Caco-2 (cell line): ENCODE data around the gene NOL12. TPM values are rescaled to one million over a fixed set of nuclear protein-coding genes. Genes with fewer than 3 reads are reported as not detected.

Experiments
- BruUV-seq: library from RNA; stranded (reverse); fragments of 400-500 nt; replicated peaks from 2 replicates; lab custom pipeline; 2021; lab: Mats Ljungman, UMichigan
- CTCF ChIA-PET: fragments of 300-600 bp; sonication (Branson Sonifier 250); formaldehyde crosslinking; loops from one replicate; lab custom pipeline; 2022; ENCODE audit warnings: antibody characterized with exemption; lab: Charles Lee
- POLR2A ChIA-PET: fragments of 300-600 bp; sonication (Branson Sonifier 250); formaldehyde crosslinking; loops from one replicate; lab custom pipeline; 2022; ENCODE audit warnings: antibody characterized with exemption; lab: Charles Lee
- DNase-seq, 2 experiments: peaks; one replicate each; pipeline versions ENCODE4 v3.0.0 to v3.0.0-alpha.2; 2020 to 2022
- H3K27me3 ChIP-seq: replicated peaks from 2 replicates; pipeline ENCODE4 v1.6.0; 2011; ENCODE audit warnings: low read length; ENCODE audit not compliant: control insufficient read depth, insufficient read depth
- H3K36me3 ChIP-seq: 2 replicates; pipeline ENCODE4 v1.5.1; 2011; ENCODE audit warnings: low read length; ENCODE audit not compliant: control insufficient read depth, insufficient read depth
- H3K4me1 ChIP-seq: fragments of 250-450 bp; sonication (Bioruptor Pico); 2 replicates; pipeline ENCODE4 v1.5.1; 2020; ENCODE audit warnings: mild to moderate bottlenecking
- H3K4me3 ChIP-seq: 2 replicates; pipeline ENCODE4 v1.5.1; 2011; ENCODE audit warnings: low read depth, mild to moderate bottlenecking, control low read depth, low read length
- H3K9me3 ChIP-seq: fragments of 250-450 bp; sonication (Bioruptor Pico); 2 replicates; pipeline ENCODE4 v1.5.1; 2020; ENCODE audit warnings: mild to moderate bottlenecking, moderate library complexity
- H3K27ac Mint-ChIP-seq: one replicate; pipeline ENCODE4 v1.8.0; 2022; ENCODE audit warnings: mixed read lengths; ENCODE audit not compliant: unreplicated experiment
- H3K27me3 Mint-ChIP-seq: one replicate; pipeline ENCODE4 v1.8.0; 2022; ENCODE audit warnings: mixed read lengths; ENCODE audit not compliant: insufficient read depth, unreplicated experiment
- H3K36me3 Mint-ChIP-seq: one replicate; pipeline ENCODE4 v1.8.0; 2022; ENCODE audit warnings: mild to moderate bottlenecking, mixed read lengths; ENCODE audit not compliant: insufficient read depth, unreplicated experiment
- H3K4me1 Mint-ChIP-seq: one replicate; pipeline ENCODE4 v1.8.0; 2022; ENCODE audit warnings: low read depth, mixed read lengths; ENCODE audit not compliant: unreplicated experiment
- H3K4me3 Mint-ChIP-seq: one replicate; pipeline ENCODE4 v1.8.0; 2022; ENCODE audit warnings: mild to moderate bottlenecking, moderate library complexity, mixed read lengths; ENCODE audit not compliant: unreplicated experiment
- H3K9me3 Mint-ChIP-seq: one replicate; pipeline ENCODE4 v1.8.0; 2022; ENCODE audit warnings: mixed read lengths; ENCODE audit not compliant: unreplicated experiment
- CTCF ChIP-seq, 2 experiments: fragments of 200-600 bp in 1 of 2; IDR thresholded peaks; 1 replicate in 1 of 2; 2 replicates in 1 of 2; pipeline versions ENCODE4 v1.5.1 to v1.8.0; 2011 to 2022; ENCODE audit warnings: antibody characterized with exemption in 1 of 2, control low read depth in 1 of 2, inconsistent platforms in 1 of 2, low read depth in 1 of 2, low read length in 1 of 2, mild to moderate bottlenecking in 1 of 2, moderate library complexity in 1 of 2; ENCODE audit not compliant: insufficient read depth in 1 of 2, severe bottlenecking in 1 of 2, unreplicated experiment in 1 of 2
- intact Hi-C: fragments of 100-400 bp; cut with micrococcal nuclease; formaldehyde crosslinking; loops from one replicate; pipeline ENCODE4 v1.10.0; 2022; ENCODE audit not compliant: unreplicated experiment
- total RNA-seq: library from RNA; stranded (reverse); gene quantifications from 2 replicates; pipeline ENCODE4 v1.2.3, GENCODE V29; 2022

Gene NOL12
- total RNA-seq, 1 experiment from 2014 or later, result 20.2 TPM

- peaks cover 26% of the 10 kb centered on the region for H3K4me1 ChIP-seq
- Mint-ChIP-seq H3K4me3 (no peak overlapping the region), H3K9me3 (no peaks in the 10 kb centered on the region), H3K36me3 (peaks cover 15% of the 10 kb centered on the region), H3K27ac (no peak overlapping the region), H3K4me1 (peaks cover 13% of the 10 kb centered on the region), H3K27me3 (no peaks in the 10 kb centered on the region)
- DNase-seq, result no peak
- intact Hi-C loops, result loop anchor here (2.0 to 5.0 kb wide), 2 partner anchors 33 to 96 kb away; partner anchors contain the start of gene GGA1
- H3K9me3 ChIP-seq, result no peaks in the 10 kb centered on the region
- no peak overlapping the region for H3K4me3 ChIP-seq
- TF ChIP-seq CTCF (IDR thresholded peaks at IDR 0.05; ENCODE audit: insufficient read depth in 1 of 2, low read depth in 1 of 2, low read length in 1 of 2, severe bottlenecking in 1 of 2, unreplicated experiment in 1 of 2), result no peak
- no peaks in the 10 kb centered on the region for H3K27me3 ChIP-seq
- CTCF ChIA-PET, result interaction anchor here (1.2 to 4.0 kb wide), 3 partner anchors 17 to 74 kb away, joined by 3 to 66 read pairs (median 43); partner anchors contain the start of gene PDXP
- BruUV-seq, result no TSS peak
- POLR2A ChIA-PET, result no interaction called here
- H3K36me3 ChIP-seq, result no peaks in the 10 kb centered on the region; the same call in none of the 2 replicates
Observed at GRCh38 chr22:37641561-37641949, 44.6 kb upstream of the NOL12 start.

- peak; percentile 69 to 90 for DNase-seq
- BruUV-seq, result no TSS peak
- H3K36me3 ChIP-seq, result no peaks in the 10 kb centered on the region; the same call in none of the 2 replicates
- Mint-ChIP-seq H3K9me3 (no peaks in the 10 kb centered on the region), H3K36me3 (peaks cover 17% of the 10 kb centered on the region), H3K27ac (no peak overlapping the region), H3K4me3 (no peak overlapping the region), H3K4me1 (peaks cover 13% of the 10 kb centered on the region), H3K27me3 (no peaks in the 10 kb centered on the region)
- H3K9me3 ChIP-seq, result no peaks in the 10 kb centered on the region
- ChIA-PET CTCF (interaction anchor here (0.5 to 4.0 kb wide), 28 partner anchors 9 to 160 kb away, joined by 3 to 66 read pairs (median 6); partner anchors contain the start of genes GGA1, NOL12, PDXP and TRIOBP), POLR2A (interaction anchor here (0.6 to 1.3 kb wide), 4 partner anchors 15 to 262 kb away, joined by 3 to 7 read pairs (median 5); partner anchors contain the start of gene PDXP)
- TF ChIP-seq CTCF (IDR thresholded peaks at IDR 0.05; ENCODE audit: insufficient read depth in 1 of 2, low read depth in 1 of 2, low read length in 1 of 2, severe bottlenecking in 1 of 2, unreplicated experiment in 1 of 2), result peak; percentile 83 to 85
- intact Hi-C loops, result loop anchor here (1.0 to 5.0 kb wide), 5 partner anchors 15 to 148 kb away; partner anchors contain the start of gene PDXP
- H3K4me3 ChIP-seq, result no peak overlapping the region
- H3K27me3 ChIP-seq, result no peaks in the 10 kb centered on the region
- H3K4me1 ChIP-seq, result peaks cover 21% of the 10 kb centered on the region
Observed at GRCh38 chr22:37643225-37643847, 42.8 kb upstream of the NOL12 start.

- Mint-ChIP-seq H3K9me3 (no peaks in the 10 kb centered on the region), H3K4me3 (no peak overlapping the region), H3K27ac (no peak overlapping the region), H3K4me1 (peaks cover 6% of the 10 kb centered on the region), H3K36me3 (peaks cover 33% of the 10 kb centered on the region), H3K27me3 (no peaks in the 10 kb centered on the region)
- ChIA-PET CTCF (no interaction called here), POLR2A (no interaction called here)
- no peaks in the 10 kb centered on the region; the same call in none of the 2 replicates for H3K36me3 ChIP-seq
- no TSS peak for BruUV-seq
- H3K4me1 ChIP-seq, result no peaks in the 10 kb centered on the region
- no peak for TF ChIP-seq CTCF (IDR thresholded peaks at IDR 0.05; ENCODE audit: insufficient read depth in 1 of 2, low read depth in 1 of 2, low read length in 1 of 2, severe bottlenecking in 1 of 2, unreplicated experiment in 1 of 2)
- H3K27me3 ChIP-seq, result no peaks in the 10 kb centered on the region
- no peak overlapping the region for H3K4me3 ChIP-seq
- intact Hi-C loops, result no loop called here
- no peaks in the 10 kb centered on the region for H3K9me3 ChIP-seq
- no peak for DNase-seq
Observed at GRCh38 chr22:37647317-37647716, 38.8 kb upstream of the NOL12 start.
